Neutrophil (primary cell): ENCODE data around the gene LRRN4.
A peak's percentile ranks its signal among the peaks of the same experiment; 100 is the strongest.

Experiments
- H3K27ac ChIP-seq: fragments of 200-600 bp; sonication (generic); 2 replicates; pipeline ENCODE4 v1.5.1; 2016; ENCODE audit warnings: mild to moderate bottlenecking, moderate library complexity
- H3K27me3 ChIP-seq: fragments of 200-600 bp; sonication (generic); 2 replicates; pipeline ENCODE4 v1.6.0; 2016; ENCODE audit warnings: mild to moderate bottlenecking
- H3K36me3 ChIP-seq: fragments of 200-600 bp; sonication (generic); 2 replicates; pipeline ENCODE4 v1.5.1; 2017
- H3K4me1 ChIP-seq, 2 experiments: fragments of 200-600 bp in 1 of 2; sonication (generic) in 1 of 2; 1 replicate in 1 of 2; 2 replicates in 1 of 2; pipeline versions ENCODE4 v1.5.1 to v1.6.1; 2013 to 2016; ENCODE audit warnings: low read depth in 1 of 2, low read length in 1 of 2, mild to moderate bottlenecking in 1 of 2, moderate library complexity in 1 of 2; ENCODE audit not compliant: control insufficient read depth in 1 of 2, insufficient read depth in 1 of 2
- H3K4me3 ChIP-seq, 2 experiments: fragments of 200-600 bp in 1 of 2; sonication (generic) in 1 of 2; 1 replicate in 1 of 2; 2 replicates in 1 of 2; pipeline ENCODE4 v1.5.1; 2013 to 2016; ENCODE audit warnings: low read depth in 1 of 2, low read length in 1 of 2, mild to moderate bottlenecking in 1 of 2, moderate library complexity in 1 of 2
- H3K9me3 ChIP-seq: fragments of 200-600 bp; sonication (generic); 2 replicates; pipeline ENCODE4 v1.5.1; 2016
- CTCF ChIP-seq: fragments of 200-600 bp; sonication (generic); IDR thresholded peaks from 2 replicates; pipeline ENCODE4 v1.5.1; 2016; ENCODE audit warnings: antibody characterized with exemption

Gene LRRN4

GRCh38 chr20:5996765-5997164, 57.1 kb downstream of the LRRN4 start:
- TF ChIP-seq CTCF: no peak
- Histone ChIP-seq H3K27me3 (no peaks in the 10 kb centered on the region), H3K27ac (peak overlapping the region; percentile 74)

GRCh38 chr20:5991623-5992441, 62.0 kb downstream of the LRRN4 start:
- peaks cover 14 to 17% of the 10 kb centered on the region in 2 experiments for H3K4me1 ChIP-seq
- H3K27ac ChIP-seq: no peak overlapping the region
- TF ChIP-seq CTCF: no peak
- H3K36me3 ChIP-seq: peaks cover 7% of the 10 kb centered on the region
- no peaks in the 10 kb centered on the region for H3K9me3 ChIP-seq
- no peak overlapping the region for H3K4me3 ChIP-seq
- no peaks in the 10 kb centered on the region for H3K27me3 ChIP-seq

More at GRCh38 chr20:5996765-5997164, 57.1 kb downstream of the LRRN4 start:
- Histone ChIP-seq H3K4me1 (peaks cover 32 to 35% of the 10 kb centered on the region in 2 experiments), H3K4me3 (no peak overlapping the region), H3K36me3 (no peaks in the 10 kb centered on the region), H3K9me3 (no peaks in the 10 kb centered on the region)

GRCh38 chr20:5990946-5991345, 62.9 kb downstream of the LRRN4 start:
- no peaks in the 10 kb centered on the region for H3K27me3 ChIP-seq
- H3K36me3 ChIP-seq: peaks cover 7% of the 10 kb centered on the region
- no peak overlapping the region for H3K4me3 ChIP-seq
- peaks cover 5 to 8% of the 10 kb centered on the region in 2 experiments for H3K4me1 ChIP-seq
- no peaks in the 10 kb centered on the region for H3K9me3 ChIP-seq
- no peak overlapping the region for H3K27ac ChIP-seq
- TF ChIP-seq CTCF: no peak
